K562 (cell line): ENCODE data around the gene JUND. TPM values are rescaled to one million over a fixed set of nuclear protein-coding genes. Genes with fewer than 3 reads are reported as not detected.
A peak's percentile ranks its signal among the peaks of the same experiment; 100 is the strongest.

Source experiments
- ATAC-seq: fragments of 200-7000 bp; cut with Tn5 transposase; 3 replicates; pipeline ENCODE4 v1.9.1; 2020; ENCODE audit warnings: moderate library complexity
- BruUV-seq: library from RNA; stranded (reverse); fragments of 400-500 nt; replicated peaks from 2 replicates; lab custom pipeline; 2021; lab: Mats Ljungman, UMichigan
- CTCF ChIA-PET: fragments of 300-600 bp; formaldehyde crosslinking; extraction: SDS; loops from one replicate; lab custom pipeline; 2021; ENCODE audit warnings: low intra/inter-chr PET ratio; lab: Yijun Ruan, JAX
- POLR2A ChIA-PET: fragments of 300-600, 350-650 bp; sonication (Branson Sonifier 250); formaldehyde crosslinking; extraction: SDS; loops from one replicate; lab custom pipeline; 2021; ENCODE audit warnings: antibody characterized with exemption, inconsistent platforms; lab: Yijun Ruan, JAX
- DNase-seq, 4 experiments: peaks; one replicate each; pipeline versions ENCODE4 v3.0.0 to v3.0.0-alpha.2; 2011 to 2018; ENCODE audit warnings: low spot score in 3 of 4, mixed read lengths in 3 of 4; ENCODE audit errors: extremely low read depth in 1 of 4
- FAIRE-seq: peaks from 2 replicates; lab custom pipeline; 2011; peaks lifted over from hg19 to GRCh38; lab: Jason Lieb, UNC
- H2AFZ ChIP-seq: 2 replicates; pipeline ENCODE4 v1.6.0; 2011; ENCODE audit warnings: low read depth, low read length, control low read depth, inconsistent platforms
- H3K27ac ChIP-seq: fragments of 200-600 bp; 3 replicates; pipeline ENCODE4 v1.8.0; 2011; ENCODE audit warnings: low read depth, mild to moderate bottlenecking, control low read depth, inconsistent platforms, low read length, moderate library complexity, mixed read lengths; ENCODE audit errors: extremely low read depth
- H3K27me3 ChIP-seq, 2 experiments: fragments of 300-600 bp in 1 of 2; 2 replicates in 1 of 2; 3 replicates in 1 of 2; pipeline versions ENCODE4 v1.6.0 to v1.8.0; 2011; ENCODE audit warnings: inconsistent platforms in 2 of 2, low read length in 2 of 2, mild to moderate bottlenecking in 1 of 2, mixed read lengths in 1 of 2, moderate library complexity in 1 of 2; ENCODE audit not compliant: control insufficient read depth in 2 of 2, insufficient read depth in 2 of 2
- H3K36me3 ChIP-seq: fragments of 300-600 bp; 3 replicates; pipeline ENCODE4 v1.8.0; 2011; ENCODE audit warnings: mild to moderate bottlenecking, low read length, inconsistent platforms; ENCODE audit not compliant: control insufficient read depth, insufficient read depth
- H3K4me1 ChIP-seq, 2 experiments: fragments of 200-600 bp in 1 of 2; replicated peaks in 1 of 2; 2 replicates in 1 of 2; 3 replicates in 1 of 2; pipeline versions ENCODE4 v1.5.1 to v1.8.0; 2011; ENCODE audit warnings: inconsistent platforms in 2 of 2, low read length in 2 of 2, mild to moderate bottlenecking in 1 of 2, mixed read lengths in 1 of 2, moderate library complexity in 1 of 2; ENCODE audit not compliant: control insufficient read depth in 2 of 2, insufficient read depth in 2 of 2
- H3K4me2 ChIP-seq: 2 replicates; pipeline ENCODE4 v1.6.1; 2011; ENCODE audit warnings: low read length, control low read depth, inconsistent platforms, mixed read lengths; ENCODE audit not compliant: insufficient read depth
- H3K4me3 ChIP-seq: fragments of 200-600 bp; sonication (generic), shearing (Covaris generic); 2 replicates; pipeline ENCODE4 v1.5.1; 2016; ENCODE audit warnings: control low read depth, inconsistent platforms
- H3K79me2 ChIP-seq: fragments of 200-600 bp; 3 replicates; pipeline ENCODE4 v1.8.0; 2011; ENCODE audit warnings: low read length, inconsistent platforms; ENCODE audit not compliant: control insufficient read depth, insufficient read depth
- H3K9ac ChIP-seq, 2 experiments: 2 replicates each; pipeline versions ENCODE4 v1.6.0 to v1.6.1; 2011; ENCODE audit warnings: low read depth in 2 of 2, low read length in 2 of 2, control low read depth in 1 of 2, inconsistent platforms in 1 of 2, mild to moderate bottlenecking in 1 of 2, mixed read lengths in 1 of 2; ENCODE audit not compliant: insufficient read depth in 1 of 2
- H3K9me1 ChIP-seq: one replicate; pipeline ENCODE4 v1.6.0; 2011; ENCODE audit warnings: inconsistent platforms, mild to moderate bottlenecking, low read length, moderate library complexity; ENCODE audit not compliant: control insufficient read depth, insufficient read depth
- H3K9me3 ChIP-seq: replicated peaks from 2 replicates; pipeline ENCODE4 v1.5.1; 2011; ENCODE audit warnings: low read depth, low read length, inconsistent platforms; ENCODE audit not compliant: control insufficient read depth, insufficient read depth
- H4K20me1 ChIP-seq: replicated peaks from 2 replicates; pipeline ENCODE4 v1.6.1; 2011; ENCODE audit warnings: low read length, inconsistent platforms, mixed read lengths; ENCODE audit not compliant: control insufficient read depth, insufficient read depth
- CBFB ChIP-seq: sonication (generic); formaldehyde crosslinking; IDR thresholded peaks from 2 replicates; pipeline ENCODE4 v1.4.0; 2020; ENCODE audit warnings: mild to moderate bottlenecking, missing genetic modification reagents
- HDAC6 ChIP-seq: IDR thresholded peaks from 2 replicates; pipeline ENCODE4 v1.6.1; 2012; ENCODE audit warnings: low read depth, mild to moderate bottlenecking, control low read depth, inconsistent platforms, low read length, moderate library complexity
- JUNB ChIP-seq: fragments of 450-650 bp; formaldehyde crosslinking; conservative IDR thresholded peaks from 2 replicates; pipeline ENCODE4 v1.4.0; 2020; ENCODE audit warnings: mild to moderate bottlenecking
- MCM5 ChIP-seq: fragments of 450-650 bp; IDR thresholded peaks from 2 replicates; pipeline ENCODE4 v1.6.1; 2016; ENCODE audit warnings: low read depth
- PKNOX1 ChIP-seq: fragments of 450-650 bp; IDR thresholded peaks from 2 replicates; pipeline ENCODE4 v1.6.1; 2016
- PURB ChIP-seq: sonication (generic); formaldehyde crosslinking; IDR thresholded peaks from 2 replicates; pipeline ENCODE4 v1.9.0; 2021; ENCODE audit warnings: low read depth, mild to moderate bottlenecking, missing genetic modification reagents
- ZFP91 ChIP-seq: sonication (generic); formaldehyde crosslinking; IDR thresholded peaks from 2 replicates; pipeline ENCODE4 v1.8.0; 2022; ENCODE audit warnings: mild to moderate bottlenecking, missing genetic modification reagents
- ZNF217 ChIP-seq: sonication (generic); formaldehyde crosslinking; IDR thresholded peaks from 2 replicates; pipeline ENCODE4 v1.8.0; 2022; ENCODE audit warnings: mild to moderate bottlenecking, missing genetic modification reagents
- WGBS: fragments of 100-300 bp; shearing (Covaris generic); methylation state at CpG from one replicate; pipeline ENCODE4 v1.1.6; 2016; ENCODE audit warnings: low coverage, mixed read lengths; ENCODE audit not compliant: insufficient coverage; ENCODE audit errors: missing lambda C conversion rate; 5-methylcytosine and 5-hydroxymethylcytosine counted together
- in situ Hi-C: fragments of 300-500 bp; cut with MboI; formaldehyde crosslinking; loops from 4 replicates; pipeline ENCODE4 v1.15.0; 2018; ENCODE audit warnings: inconsistent platforms, mixed read lengths
- intact Hi-C: fragments of 100-400 bp; cut with micrococcal nuclease; formaldehyde crosslinking; loops from 2 replicates; pipeline ENCODE4 v1.14.2; 2022
- polyA plus RNA-seq, 8 experiments: library from polyadenylated mRNA; depleted of rRNA in 4 of 8; stranded (reverse) in 5 of 8; unstranded in 3 of 8; fragments of >200 nt; fragmentation: Nextera tagmentation in 2 of 8; fragmentation: Illumina TruSeq in 1 of 8; extraction: Ambion mirVana in 2 of 8; extraction: Trizol in 1 of 8; gene quantifications; 2 replicates each; pipeline versions ENCODE4 v1.2.1 to v1.2.3, GENCODE V29; 2011 to 2014; ENCODE audit warnings: inconsistent platforms in 1 of 8, missing spikeins in 1 of 8
- total RNA-seq, 7 experiments: library from RNA; depleted of rRNA in 6 of 7; stranded (reverse); fragments of >200 nt in 6 of 7; fragmentation: Illumina TruSeq in 2 of 7; extraction: Trizol in 2 of 7; gene quantifications; 2 replicates each; pipeline versions ENCODE4 v1.2.1 to v1.2.3, GENCODE V29; 2011 to 2021; ENCODE audit warnings: low replicate concordance in 1 of 7
- TF ChIP-seq, protein P1 (sequence below): fragments of 250-450 bp; sonication (Bioruptor Pico); IDR thresholded peaks from 2 replicates; pipeline ENCODE4 v1.8.0; 2022; ENCODE audit warnings: inconsistent platforms
- TF ChIP-seq, protein P2 (sequence below): fragments of 250-450 bp; sonication (Bioruptor Pico); IDR thresholded peaks from 2 replicates; pipeline ENCODE4 v1.8.0; 2022; ENCODE audit warnings: inconsistent platforms, mild to moderate bottlenecking, moderate library complexity, borderline replicate concordance
- TF ChIP-seq, protein P3 (sequence below): fragments of 450-650 bp; IDR thresholded peaks from 2 replicates; pipeline ENCODE4 v1.6.1; 2018; ENCODE audit not compliant: partially characterized antibody

Gene JUND
- total and polyA plus RNA-seq, 9 of the 15 experiments (the other 6 are each of a cell fraction or from before 2014, with no cell fraction given) = 6.4 to 286 (median 42.3) TPM

GRCh38 chr19:18293642-18294466, 12.4 kb upstream of the JUND start:
- WGBS = 71% methylated on average over 17 of the region's 18 CpGs
- Histone ChIP-seq H3K4me3 (peak overlapping the region; percentile 64), H3K9ac (peak overlapping the region; percentile 98 to 99), H3K4me2 (peak overlapping the region; percentile 100), H3K79me2 (peaks cover 19% of the 10 kb centered on the region; the same call in 2 of the 3 replicates), H3K9me3 (no peaks in the 10 kb centered on the region), H3K27ac (peak overlapping the region; percentile 98), H2AFZ (peak overlapping the region; percentile 85), H4K20me1 (no peaks in the 10 kb centered on the region), H3K27me3 (no peaks in the 10 kb centered on the region), H3K9me1 (no peaks in the 10 kb centered on the region), H3K36me3 (no peaks in the 10 kb centered on the region), H3K4me1 (peaks cover 33 to 53% of the 10 kb centered on the region in 2 experiments)
- ATAC-seq (no peak), DNase-seq (peak in 2 of 4 experiments; percentile 9 to 14), FAIRE-seq (no peak)
- intact Hi-C loops = no loop called here
- POLR2A ChIA-PET = interaction anchor here (0.9 to 3.0 kb wide), 8 partner anchors 9 to 94 kb away, joined by 3 to 113 read pairs (median 8); partner anchors contain the start of gene JUND
- CTCF ChIA-PET = interaction anchor here (0.7 kb wide), 1 partner anchor 117 kb away, joined by 3 read pairs; no protein-coding TSS in a partner anchor
- BruUV-seq = no TSS peak
- in situ Hi-C loops = no loop called here
- TF ChIP-seq, protein P1, sequence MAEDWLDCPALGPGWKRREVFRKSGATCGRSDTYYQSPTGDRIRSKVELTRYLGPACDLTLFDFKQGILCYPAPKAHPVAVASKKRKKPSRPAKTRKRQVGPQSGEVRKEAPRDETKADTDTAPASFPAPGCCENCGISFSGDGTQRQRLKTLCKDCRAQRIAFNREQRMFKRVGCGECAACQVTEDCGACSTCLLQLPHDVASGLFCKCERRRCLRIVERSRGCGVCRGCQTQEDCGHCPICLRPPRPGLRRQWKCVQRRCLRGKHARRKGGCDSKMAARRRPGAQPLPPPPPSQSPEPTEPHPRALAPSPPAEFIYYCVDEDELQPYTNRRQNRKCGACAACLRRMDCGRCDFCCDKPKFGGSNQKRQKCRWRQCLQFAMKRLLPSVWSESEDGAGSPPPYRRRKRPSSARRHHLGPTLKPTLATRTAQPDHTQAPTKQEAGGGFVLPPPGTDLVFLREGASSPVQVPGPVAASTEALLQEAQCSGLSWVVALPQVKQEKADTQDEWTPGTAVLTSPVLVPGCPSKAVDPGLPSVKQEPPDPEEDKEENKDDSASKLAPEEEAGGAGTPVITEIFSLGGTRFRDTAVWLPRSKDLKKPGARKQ (CRISPR knock-in tag) = no peak
- TF ChIP-seq ZNF217 (CRISPR knock-in tag) = no peak
- TF ChIP-seq PKNOX1 = no peak
- TF ChIP-seq JUNB (CRISPR knock-in tag) = no peak
- no peak for TF ChIP-seq PURB (CRISPR knock-in tag)
- TF ChIP-seq, protein P2, sequence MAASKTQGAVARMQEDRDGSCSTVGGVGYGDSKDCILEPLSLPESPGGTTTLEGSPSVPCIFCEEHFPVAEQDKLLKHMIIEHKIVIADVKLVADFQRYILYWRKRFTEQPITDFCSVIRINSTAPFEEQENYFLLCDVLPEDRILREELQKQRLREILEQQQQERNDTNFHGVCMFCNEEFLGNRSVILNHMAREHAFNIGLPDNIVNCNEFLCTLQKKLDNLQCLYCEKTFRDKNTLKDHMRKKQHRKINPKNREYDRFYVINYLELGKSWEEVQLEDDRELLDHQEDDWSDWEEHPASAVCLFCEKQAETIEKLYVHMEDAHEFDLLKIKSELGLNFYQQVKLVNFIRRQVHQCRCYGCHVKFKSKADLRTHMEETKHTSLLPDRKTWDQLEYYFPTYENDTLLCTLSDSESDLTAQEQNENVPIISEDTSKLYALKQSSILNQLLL (CRISPR knock-in tag) = no peak
- TF ChIP-seq, protein P3, sequence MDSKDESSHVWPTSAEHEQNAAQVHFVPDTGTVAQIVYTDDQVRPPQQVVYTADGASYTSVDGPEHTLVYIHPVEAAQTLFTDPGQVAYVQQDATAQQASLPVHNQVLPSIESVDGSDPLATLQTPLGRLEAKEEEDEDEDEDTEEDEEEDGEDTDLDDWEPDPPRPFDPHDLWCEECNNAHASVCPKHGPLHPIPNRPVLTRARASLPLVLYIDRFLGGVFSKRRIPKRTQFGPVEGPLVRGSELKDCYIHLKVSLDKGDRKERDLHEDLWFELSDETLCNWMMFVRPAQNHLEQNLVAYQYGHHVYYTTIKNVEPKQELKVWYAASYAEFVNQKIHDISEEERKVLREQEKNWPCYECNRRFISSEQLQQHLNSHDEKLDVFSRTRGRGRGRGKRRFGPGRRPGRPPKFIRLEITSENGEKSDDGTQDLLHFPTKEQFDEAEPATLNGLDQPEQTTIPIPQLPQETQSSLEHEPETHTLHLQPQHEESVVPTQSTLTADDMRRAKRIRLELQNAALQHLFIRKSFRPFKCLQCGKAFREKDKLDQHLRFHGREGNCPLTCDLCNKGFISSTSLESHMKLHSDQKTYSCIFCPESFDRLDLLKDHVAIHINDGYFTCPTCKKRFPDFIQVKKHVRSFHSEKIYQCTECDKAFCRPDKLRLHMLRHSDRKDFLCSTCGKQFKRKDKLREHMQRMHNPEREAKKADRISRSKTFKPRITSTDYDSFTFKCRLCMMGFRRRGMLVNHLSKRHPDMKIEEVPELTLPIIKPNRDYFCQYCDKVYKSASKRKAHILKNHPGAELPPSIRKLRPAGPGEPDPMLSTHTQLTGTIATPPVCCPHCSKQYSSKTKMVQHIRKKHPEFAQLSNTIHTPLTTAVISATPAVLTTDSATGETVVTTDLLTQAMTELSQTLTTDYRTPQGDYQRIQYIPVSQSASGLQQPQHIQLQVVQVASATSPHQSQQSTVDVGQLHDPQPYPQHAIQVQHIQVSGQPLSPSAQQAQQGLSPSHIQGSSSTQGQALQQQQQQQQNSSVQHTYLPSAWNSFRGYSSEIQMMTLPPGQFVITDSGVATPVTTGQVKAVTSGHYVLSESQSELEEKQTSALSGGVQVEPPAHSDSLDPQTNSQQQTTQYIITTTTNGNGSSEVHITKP = peak; percentile 51
- no peak for TF ChIP-seq ZFP91
- no peak for TF ChIP-seq MCM5
- TF ChIP-seq CBFB = no peak
- no peak for TF ChIP-seq HDAC6
